Amniotic epithelial cell (primary cell): ENCODE data around the gene INSYN2B.

Source experiments
- DNase-seq: peaks from one replicate; pipeline ENCODE4 v3.0.0-alpha.2; 2010; ENCODE audit warnings: low read depth

INSYN2B gene

DNA sequence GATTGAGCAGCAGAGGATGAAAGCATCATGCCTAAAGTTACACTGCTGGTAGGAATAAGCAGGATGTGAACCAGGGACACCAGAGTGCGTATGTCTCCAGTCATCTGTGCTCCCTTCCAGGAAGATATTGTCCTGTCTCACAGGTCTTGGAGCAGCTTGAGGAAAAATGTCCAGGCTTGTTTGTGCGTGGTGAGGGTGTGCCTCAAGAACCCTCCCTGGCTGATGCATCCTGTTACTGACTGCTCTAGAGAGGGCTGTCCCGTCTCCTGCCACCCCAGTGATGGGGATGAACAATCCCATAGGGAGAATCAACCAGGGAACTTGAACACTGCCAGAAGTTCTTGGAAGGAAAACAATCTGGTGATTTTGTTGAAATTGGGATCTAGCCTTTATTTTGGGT is 132.0 kb downstream of the INSYN2B start:
- DNase-seq, result no peak

DNA sequence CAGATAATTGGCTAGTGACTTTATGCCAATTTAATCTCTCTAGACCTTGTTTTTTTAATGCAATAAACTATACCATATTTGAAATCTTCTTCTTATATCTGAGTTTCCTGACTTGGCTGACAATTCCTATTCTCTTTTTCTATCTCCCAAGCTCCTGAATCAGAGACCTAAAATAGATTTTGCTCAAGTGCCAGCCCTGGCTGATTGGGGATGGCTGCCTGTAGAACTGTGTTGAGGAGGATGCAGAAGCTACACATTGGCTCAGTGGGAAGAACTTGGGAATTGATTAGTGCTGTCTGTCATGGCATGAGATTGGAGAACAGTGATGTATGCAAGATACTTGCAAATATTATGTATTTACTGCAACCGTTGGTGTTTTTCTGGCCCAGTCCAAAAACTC is 132.8 kb downstream of the INSYN2B start:
- no peak for DNase-seq

DNA sequence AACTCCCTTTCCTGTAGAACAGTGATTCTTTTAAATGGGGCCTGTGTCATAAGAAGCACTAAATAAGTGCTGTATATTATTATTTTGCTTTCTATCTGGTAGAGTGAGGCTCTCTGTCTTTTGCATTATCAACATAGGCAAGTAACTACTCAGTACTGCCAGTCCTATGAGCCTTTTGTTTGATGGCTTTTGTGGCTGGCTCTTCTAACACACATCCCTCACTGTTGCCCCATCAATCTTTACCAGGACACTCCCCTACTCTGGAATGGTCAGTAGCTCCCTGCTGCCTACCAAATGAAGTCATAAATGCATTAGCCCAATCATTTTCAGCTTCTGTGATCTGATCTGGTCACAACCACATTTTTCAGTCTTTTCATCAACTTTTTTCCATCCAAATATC is 137.6 kb downstream of the INSYN2B start:
- no peak for DNase-seq

GRCh38 chr5:169840405-169840804 is 139.9 kb downstream of the INSYN2B start:
- DNase-seq, result no peak

DNA sequence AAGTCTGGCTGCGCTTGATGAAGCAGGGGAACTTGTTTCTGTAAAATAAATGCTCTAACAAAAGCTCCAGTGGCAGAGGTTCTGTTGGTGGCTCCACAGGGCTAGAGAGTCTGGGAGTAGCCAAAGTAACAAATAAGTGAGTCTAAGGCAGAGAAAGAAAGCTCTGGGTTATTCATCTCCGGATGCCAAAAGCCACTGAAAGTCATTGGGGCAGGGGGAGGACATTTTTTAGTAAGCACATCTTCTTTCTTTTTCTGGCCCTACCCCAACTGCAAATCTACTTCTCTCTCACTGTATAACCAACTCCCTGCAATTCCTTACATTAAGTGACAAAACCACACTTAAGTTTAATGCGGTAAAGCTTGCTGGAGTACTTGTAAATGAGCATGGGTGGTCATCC is 141.6 kb downstream of the INSYN2B start:
- DNase-seq, result no peak

GRCh38 chr5:169837686-169838085 is 142.6 kb downstream of the INSYN2B start:
- DNase-seq, result no peak

- DNase-seq, result no peak
Measured at GRCh38 chr5:169836835-169837536, 143.3 kb downstream of the INSYN2B start.

- peak; percentile 42 for DNase-seq
Measured at GRCh38 chr5:169834540-169834939, 145.8 kb downstream of the INSYN2B start.

- DNase-seq, result peak; percentile 34
Measured at GRCh38 chr5:169833681-169834292, 146.5 kb downstream of the INSYN2B start.

- DNase-seq, result no peak
Measured at GRCh38 chr5:169832845-169833244, 147.4 kb downstream of the INSYN2B start.

- no peak for DNase-seq
Measured at GRCh38 chr5:169832304-169832703, 148.0 kb downstream of the INSYN2B start.

DNA sequence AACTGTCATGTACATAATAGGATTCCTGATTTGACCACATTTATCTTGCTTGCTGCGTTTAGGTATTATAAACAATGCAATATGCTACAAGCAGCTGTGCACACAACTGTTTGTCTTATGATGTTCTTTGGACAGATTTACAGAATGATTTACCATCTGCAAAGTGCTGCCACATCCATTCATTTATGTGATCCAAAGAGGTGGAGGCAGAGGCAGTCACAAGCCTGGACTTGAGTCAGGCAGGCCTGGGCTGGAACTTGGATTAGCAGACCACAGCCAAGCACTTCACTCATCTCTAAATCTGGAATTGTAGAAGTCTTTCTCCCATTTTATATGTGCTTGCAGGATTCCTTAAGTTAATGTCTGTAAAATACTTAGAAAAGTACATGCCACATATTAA is 149.0 kb downstream of the INSYN2B start:
- DNase-seq, result no peak

DNA sequence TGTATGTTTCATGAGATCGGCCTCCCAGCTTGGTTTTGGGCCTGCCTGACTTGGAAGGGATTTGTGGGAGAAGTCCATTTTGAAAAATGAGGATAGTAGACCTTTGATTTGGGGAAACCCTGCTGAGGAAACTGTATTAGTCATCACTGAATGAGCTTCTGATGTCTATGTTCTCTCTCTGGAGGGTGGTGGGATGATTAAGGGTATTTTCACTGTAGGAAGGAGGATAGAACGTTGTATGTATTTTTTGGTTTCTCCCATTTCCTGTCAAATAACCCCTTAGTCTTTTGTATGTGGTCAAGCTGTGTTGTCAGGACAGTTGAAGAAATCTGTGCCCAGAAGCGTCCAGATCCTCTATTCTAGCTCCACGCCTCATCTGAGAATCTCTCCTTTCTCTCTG is 151.9 kb downstream of the INSYN2B start:
- DNase-seq, result no peak

DNA sequence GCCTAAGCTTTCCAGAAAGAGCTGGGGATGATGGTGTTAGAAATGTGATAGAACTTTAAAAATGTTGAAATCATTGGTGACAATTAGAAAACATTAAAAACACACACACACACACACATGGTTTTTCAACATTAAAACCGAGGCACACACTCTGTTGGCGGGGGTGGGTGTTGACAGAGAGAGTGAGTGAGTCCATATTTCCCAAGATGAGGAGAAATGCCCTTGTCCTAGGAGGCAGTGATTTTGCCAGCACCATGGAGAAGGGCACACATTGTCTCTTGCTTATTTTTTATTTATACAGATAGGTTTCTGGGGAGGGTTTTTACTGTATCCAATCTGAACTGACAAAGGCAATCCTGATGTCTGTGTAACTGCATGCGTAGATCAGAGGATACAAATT is 152.5 kb downstream of the INSYN2B start:
- no peak for DNase-seq

DNA sequence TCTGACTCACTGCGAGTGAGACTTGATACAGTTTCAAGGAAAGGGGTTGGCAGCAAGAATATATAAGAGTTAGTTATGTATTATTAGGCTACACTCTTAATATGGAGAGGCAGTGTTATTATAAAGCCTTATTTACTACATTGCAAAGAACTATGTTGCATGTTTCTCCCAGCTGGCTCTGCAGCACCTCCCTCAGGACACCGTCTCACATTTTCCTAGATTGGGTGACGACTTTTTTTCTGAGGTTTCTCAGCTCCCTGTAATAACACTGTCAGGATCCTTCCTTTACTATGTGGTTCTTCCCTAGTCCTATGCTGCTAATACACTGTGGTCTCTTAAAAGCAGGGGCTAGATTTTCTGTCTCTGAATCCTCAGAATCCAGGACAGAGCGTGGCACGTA is 153.7 kb downstream of the INSYN2B start:
- DNase-seq, result no peak

DNA sequence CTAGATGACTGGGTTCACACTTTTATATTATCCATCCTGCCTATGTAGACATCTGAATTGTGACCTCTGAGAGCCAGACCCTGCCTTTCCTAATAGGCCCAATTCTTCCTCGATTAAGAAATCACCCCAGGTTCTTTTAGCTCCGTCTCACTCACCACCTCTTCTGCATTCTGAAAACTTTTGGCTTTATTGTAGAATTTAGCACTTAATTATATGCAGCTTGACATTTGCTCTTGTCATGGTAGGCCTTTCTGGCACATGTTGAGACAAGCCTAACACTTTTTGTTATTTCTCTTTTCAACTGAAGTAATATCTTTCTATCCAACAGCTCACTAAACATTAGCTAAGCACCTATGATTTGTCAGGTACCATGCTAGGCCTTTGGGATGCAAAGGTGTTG is 163.3 kb downstream of the INSYN2B start:
- DNase-seq, result no peak

- DNase-seq, result peak; percentile 65
Measured at GRCh38 chr5:169814522-169814921, 165.8 kb downstream of the INSYN2B start.
